ELF-1 (cell line): ENCODE results near the gene PSMB10.
"Not testable (repeated sequence)": the region's sequence is repeated elsewhere in the genome, so short reads cannot be mapped to it uniquely, and the experiment has no call there.

Experiments
- DNase-seq: peaks from one replicate; pipeline ENCODE4 v3.0.0-alpha.2; 2016; ENCODE audit warnings: low read depth, low spot score

Gene PSMB10

DNA sequence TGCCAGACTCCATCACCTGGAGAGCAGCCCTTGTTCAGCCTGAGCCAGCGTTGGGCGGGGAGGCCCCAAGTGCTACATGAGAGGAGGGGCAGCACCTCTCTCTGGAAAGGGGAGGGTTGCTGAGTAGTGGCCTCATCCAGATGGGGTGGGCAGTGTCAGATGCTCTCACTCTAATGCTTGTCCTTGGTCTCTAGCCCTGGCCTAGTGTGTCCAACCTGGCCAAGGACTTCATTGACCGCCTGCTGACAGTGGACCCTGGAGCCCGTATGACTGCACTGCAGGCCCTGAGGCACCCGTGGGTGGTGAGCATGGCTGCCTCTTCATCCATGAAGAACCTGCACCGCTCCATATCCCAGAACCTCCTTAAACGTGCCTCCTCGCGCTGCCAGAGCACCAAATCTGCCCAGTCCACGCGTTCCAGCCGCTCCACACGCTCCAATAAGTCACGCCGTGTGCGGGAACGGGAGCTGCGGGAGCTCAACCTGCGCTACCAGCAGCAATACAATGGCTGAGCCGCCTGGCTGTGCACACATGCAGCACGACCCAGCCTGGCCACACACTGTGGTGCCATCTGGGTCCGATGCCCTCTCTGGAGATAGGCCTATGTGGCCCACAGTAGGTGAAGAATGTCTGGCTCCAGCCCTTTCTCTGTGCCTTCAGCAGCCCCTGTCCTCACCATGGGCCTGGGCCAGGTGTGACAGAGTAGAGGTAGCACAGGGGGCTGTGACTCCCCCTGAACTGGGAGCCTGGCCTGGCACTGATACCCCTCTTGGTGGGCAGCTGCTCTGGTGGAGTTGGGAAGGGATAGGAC, 9.3 kb downstream of the PSMB10 start:
- DNase-seq: no peak

DNA sequence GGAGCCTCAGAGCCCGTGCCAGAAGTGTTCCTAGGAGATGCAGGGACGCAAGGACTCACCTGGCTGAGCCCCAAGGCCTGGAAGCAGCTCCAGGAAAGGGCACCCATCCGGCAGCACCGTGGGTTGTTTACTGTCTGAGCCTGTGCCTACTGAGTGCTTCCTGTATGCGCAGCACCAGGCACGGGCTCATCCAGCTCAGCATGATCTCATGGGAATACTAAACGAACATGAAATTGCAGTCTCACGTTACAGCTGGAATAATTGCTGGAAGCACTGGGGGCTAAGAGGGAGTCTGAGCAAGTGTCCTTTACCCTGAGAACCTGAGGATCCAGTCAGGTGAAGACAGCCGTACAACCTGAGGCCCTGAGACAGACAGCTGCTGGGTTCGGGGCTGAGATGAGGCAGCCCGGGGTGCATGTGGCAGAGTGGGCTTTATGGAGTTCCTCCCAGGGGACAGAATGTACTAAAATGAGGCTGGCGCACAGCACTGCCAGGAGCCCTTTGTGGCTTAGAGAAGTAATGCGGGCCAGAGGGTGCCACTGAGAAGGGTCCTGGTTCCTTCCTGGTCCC, 10.4 kb downstream of the PSMB10 start:
- DNase-seq: peak; percentile 53

DNA sequence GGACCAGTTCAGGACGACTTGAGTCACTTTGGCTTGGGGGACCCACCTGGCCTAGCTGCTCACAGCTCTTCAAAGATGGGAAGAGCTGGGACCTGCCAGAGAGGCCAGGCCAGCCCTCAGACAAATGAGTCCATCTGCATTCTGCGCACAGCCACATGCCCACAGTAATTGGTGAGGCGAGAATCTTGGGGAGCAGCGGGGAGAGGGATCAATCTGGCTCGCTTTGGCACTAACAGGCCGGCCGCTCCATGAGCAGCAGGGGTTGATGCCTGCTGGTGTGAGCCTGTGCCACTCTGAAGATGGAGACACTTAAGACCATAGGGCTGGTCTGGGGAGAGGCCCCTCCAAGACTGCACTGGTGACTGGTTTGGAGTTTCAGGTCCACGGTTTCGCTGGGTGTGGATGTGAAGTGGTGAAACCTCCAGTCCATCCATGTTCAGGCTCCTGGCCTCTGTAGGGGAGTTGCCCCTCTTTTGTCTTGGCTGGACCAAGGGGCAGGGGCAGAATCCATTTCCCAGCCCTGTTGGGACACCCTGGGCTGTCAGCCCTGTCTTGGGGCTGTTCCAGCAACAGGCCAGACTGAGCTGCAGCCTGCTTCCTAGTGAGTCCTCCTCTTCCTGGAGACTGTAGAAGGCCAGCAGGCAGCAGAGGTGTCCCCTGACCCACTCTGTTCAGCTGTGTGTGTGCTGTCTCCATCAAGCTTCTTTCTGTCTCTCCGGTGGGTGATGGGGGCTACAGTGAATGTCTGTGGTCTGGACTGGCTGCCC, 12.3 kb downstream of the PSMB10 start:
- DNase-seq: no peak

DNA sequence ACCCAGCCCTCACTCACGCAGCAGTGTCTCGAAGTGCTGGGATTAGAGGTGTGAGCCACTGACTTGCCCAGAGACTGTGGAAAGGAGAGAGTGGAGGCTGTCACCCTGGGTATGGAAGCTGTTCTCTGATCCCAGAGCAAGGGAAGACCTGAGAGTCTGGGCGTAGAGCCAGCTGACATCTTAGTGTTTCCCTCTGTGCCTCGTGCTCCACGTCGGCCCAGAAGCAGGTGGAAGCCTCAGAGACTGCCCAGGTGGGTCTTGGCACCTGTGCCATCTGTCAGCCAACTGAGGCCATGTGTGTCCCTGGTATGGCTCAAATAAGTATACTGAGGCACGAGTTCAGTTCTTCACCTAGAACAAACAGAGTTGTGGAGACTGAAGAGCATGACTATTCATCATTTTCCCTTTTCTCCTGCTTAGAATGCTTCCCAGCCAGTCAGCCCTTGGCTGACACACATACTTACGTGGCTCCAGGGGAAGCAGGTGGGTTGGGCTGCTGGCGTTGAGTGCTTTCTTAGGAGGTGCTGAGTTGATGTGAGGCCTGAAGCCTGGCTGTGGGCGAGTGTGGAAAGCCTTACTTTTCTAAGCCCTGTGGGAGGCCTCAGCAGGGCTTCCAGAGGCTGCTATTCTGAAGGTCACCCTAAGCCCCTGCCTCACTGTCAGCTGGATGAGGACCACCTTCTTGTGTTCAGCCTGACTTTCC, 13.1 kb downstream of the PSMB10 start:
- no peak for DNase-seq

DNA sequence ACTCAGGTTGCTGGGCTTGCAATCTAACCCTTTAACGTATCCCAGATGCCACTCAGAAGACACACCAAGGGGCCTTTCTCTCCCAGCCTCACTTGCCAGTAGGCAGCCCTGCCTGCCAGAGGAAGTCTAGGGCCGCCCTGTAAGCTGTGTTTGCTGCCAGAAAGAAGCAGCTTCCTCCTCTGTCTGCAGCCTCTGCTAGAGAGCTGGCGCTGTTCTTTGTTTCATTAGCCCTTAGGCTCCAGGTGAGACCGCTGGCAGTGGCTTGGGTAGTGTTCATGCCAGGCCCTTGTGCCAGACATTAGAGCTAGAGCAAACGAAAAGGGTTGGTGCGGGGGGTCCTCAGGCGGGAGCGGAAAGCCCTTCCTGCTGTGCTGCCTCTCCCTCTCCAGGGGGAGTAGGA, 13.9 kb downstream of the PSMB10 start:
- DNase-seq: no peak

DNA sequence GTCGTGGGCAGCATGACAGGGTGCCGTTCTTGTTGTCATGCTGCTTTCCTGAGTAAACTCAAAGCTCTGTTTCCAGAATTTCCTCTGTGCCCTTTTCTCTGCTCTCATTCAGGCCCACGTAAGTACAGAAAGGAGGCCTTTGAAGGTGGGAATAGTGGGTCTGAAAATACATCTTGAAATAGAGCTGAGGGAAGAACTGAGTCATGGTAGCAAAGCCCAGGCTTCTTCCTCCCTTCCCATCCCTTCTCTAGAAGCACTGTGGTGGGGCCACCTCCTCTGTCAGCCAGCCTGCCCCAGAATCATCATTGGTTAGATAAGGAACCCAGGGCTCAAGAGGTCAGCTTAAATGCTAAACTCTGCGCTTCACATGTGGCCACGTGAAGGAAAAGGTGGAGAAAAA, 14.4 kb downstream of the PSMB10 start:
- no peak for DNase-seq

DNA sequence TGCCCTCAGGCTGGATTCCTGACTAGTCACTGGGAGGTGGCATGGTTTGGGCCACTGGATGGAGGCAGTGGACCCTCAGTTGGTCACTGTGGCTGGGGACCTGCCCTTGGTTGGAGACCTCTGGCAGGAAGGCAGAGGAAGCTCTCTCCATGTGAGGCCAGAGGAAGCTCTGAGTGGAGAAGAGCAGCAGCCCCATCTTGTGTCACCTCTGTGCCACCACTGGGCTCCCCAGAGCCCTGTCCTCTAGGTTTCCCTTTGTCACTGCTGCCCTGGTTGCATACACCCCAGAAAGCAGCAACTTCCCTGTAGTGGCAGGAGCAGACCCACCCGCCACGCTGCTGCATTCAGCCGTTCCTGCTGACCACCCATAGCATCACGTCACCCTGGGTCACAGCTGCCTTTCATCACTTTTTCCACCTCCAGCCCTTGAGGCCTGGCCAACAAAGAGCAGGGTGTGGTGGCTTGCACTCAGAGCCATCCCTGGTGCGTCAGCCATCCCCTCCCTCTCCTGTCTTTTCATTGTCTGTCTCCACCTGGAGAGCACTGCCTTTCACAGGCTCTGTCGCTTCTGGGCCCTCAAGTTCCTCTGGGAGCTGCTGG, 16.9 kb downstream of the PSMB10 start:
- no peak for DNase-seq

DNA sequence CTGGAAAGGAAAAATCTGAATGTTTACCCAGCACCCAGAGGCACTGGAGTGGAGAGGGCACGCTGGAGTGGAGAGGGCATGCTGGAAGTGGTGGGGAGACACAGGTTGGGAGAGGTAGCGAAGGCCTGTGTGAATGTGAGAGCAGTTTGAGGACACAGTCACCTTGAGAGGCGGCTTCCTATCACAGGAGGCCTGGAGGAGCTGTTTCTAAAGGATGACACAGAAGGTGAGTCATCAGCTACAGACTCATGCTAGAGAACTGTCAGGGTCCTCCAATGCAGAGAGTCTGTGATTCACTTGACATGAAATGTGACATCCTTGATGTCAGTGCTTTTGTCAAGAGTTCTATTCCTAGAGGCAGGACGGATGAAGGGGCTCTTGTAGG, 18.8 kb downstream of the PSMB10 start:
- no peak for DNase-seq

DNA sequence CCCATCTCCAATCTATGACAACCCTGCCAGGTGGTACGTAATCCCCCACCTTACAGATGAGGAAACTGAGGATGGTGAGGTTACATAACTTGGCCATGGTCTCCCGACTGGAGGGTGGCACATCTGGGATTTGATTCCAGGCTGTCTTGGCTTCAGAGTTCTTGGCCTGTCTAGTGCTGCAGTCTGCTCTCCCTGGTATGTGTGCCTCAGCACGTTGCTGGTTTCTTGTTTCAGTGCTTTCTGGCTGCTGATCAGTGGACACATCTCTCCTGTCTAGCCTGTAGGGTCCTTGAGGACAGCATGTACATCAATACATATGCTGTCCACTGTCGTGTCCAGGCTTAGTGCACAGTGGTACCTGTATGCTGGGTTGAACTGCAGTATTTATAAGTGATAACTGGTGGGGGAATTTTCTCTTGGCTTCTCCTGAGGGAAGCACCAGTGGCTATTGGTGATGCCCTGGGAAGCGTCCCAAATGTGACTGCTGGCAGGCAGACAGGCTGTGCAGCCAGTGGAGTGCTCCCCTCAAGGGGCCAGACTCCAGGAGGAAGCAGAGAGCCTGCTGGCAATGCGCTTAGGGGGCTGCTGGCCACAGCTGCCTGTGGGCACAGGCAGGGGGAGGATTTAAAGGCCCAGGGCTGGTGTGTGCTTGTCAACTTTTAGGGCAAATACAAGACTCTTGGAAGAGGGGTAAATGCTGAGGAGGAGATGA, 19.4 kb downstream of the PSMB10 start:
- no peak for DNase-seq

DNA sequence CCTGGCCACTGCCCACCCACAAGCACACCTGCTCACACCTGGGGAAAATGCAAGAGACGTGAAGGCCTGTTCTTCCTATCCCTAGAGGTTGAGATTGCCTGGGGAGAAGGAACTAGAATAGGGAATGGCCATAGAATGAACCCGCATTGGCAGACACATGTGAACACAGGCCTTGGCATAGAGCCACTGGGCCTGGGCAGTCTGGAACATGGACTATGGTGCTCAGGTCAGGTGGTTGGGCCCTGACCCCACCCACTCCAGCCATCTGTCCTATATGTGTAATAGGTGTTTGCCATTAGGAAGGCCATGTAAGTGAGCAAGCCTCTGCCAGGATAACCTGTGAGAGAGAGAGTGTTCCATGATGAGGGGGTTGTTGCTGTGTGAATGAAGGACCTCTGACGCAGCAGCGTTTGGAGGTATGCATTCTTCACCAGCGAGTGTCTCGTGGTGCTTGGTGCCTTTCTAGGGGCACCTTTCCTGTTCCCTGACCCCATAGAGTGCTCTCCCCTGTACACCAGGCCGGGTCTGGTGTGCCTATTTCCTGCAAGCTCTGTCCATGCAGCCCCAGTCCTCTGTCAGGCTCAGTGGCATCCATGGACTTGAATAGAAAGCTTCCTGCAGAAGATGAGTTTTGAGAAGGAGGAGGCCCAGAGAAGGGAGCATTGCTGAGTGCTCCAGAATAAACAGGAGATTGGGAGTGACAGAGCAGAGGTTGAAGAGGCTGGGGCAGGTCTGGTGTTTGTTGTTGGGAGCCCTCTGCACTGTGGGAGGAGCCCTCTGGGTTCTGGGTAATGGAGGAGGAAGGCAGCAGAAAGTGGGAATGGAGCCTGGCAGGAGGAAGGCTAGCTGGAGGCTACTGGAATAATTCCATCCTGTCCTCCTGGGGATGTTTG, 20.6 kb downstream of the PSMB10 start:
- DNase-seq: no peak

DNA sequence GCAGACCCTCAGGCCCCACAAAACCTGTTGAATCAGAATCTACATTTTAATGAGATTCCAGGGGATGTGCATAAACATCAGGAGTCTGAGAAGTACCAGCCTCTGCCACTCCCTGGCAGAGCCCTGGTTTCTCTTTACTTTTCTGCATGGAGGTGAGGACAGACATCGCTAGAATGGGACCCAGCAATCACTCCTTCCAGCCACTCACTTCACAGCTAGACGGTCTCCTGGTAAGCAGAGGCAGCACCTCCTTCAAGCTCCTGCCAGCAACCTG, 21.2 kb downstream of the PSMB10 start:
- not testable (repeated sequence) for DNase-seq

DNA sequence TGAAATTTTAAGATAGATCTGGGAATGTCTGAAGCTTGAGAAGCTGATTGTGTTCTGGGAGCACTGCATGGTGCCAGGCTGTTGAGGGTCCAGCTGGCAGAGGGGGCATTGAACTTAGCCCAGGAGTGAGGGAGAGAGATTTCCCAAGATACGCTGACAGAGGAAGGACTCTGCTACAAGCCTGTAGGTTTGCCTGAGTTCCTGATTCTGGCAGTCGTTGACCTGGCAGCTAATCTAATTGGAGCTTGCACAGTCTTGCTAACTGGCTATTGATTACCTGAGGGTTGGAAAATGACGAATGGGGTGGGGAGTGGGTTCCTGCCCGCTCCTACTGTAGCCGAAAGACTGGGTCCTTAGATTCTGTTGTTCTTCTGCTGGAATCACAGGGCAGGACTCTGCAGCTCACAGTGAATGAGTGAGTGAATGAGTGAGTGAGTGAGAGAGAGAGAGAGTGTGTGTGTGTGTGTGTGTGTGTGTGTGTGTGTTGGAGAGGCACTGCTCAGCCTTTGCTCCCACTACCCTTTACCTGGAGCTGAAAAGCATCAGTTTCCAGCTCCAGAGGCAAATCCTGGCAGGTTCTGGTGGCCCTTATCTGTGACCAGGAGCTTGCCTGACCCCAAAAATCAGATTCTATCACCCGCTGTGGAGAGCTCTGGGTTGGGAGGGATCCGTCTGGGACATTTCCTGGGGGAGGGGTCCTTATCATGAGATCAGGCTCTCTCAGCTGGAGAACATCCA, 21.7 kb downstream of the PSMB10 start:
- DNase-seq: peak; percentile 73

DNA sequence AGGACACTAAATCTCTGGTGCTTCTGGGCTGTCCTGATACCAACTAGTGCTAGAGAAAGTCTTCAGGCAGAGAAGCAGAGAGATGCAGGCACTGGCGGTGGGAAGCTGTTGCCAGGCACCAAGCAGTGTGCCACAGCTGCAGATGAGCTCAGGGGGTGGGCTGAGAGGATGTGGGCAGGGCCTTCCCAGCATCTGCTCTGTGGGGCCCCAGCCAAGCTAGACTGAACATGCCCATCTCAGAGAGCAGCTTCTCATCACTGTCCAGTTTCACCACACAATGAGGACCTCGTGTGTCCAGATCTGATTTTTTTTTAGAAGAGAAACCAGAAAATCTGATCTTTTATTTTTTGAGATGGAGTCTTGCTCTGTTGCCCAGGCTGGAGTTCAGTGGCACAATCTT, 26.5 kb downstream of the PSMB10 start:
- DNase-seq: no peak

DNA sequence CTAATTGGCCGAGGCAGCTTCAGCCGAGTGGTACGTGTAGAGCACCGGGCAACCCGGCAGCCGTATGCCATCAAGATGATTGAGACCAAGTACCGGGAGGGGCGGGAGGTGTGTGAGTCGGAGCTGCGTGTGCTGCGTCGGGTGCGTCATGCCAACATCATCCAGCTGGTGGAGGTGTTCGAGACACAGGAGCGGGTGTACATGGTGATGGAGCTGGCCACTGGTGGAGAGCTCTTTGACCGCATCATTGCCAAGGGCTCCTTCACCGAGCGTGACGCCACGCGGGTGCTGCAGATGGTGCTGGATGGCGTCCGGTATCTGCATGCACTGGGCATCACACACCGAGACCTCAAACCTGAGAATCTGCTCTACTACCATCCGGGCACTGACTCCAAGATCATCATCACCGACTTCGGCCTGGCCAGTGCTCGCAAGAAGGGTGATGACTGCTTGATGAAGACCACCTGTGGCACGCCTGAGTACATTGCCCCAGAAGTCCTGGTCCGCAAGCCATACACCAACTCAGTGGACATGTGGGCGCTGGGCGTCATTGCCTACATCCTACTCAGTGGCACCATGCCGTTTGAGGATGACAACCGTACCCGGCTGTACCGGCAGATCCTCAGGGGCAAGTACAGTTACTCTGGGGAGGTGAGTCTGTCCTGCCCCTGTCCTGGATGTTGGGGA, 27.5 kb downstream of the PSMB10 start:
- DNase-seq: no peak

DNA sequence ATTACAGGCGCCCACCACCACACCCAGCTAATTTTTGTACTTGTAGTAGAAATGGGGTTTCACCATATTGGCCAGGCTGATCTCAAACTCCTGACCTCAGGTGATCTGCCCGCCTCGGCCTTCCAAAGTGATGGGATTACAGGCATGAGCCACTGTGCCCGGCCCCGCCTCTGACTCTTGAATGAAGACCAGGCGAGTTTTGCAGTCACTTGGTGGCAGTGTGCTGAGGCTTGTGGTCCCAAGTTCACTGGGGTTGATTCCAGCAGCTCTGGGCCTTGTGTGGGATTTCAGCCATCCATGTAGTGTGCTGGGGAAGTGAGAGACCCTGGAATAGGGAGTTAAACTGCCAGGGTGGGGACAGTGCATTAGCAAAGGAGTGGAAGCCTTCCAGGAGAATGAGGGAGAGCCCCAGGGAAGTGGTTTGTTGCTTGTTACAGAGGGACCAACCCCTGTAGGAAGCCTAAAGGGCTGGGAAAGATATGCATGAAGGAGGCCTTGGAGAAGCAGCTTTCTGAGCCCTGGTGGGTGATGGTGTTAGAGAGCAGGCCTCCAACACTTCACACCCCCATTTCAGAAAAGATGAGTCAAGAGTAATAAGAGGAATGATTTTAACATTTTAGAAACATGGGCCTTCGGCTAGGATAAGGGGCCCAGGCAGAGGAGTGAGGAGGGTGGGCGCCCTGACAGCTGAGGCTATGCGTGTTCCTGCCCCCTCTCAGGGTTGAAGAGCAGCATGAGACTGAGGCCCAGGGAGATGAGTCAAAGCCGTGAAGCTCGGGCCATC, 29.1 kb downstream of the PSMB10 start:
- DNase-seq: no peak

DNA sequence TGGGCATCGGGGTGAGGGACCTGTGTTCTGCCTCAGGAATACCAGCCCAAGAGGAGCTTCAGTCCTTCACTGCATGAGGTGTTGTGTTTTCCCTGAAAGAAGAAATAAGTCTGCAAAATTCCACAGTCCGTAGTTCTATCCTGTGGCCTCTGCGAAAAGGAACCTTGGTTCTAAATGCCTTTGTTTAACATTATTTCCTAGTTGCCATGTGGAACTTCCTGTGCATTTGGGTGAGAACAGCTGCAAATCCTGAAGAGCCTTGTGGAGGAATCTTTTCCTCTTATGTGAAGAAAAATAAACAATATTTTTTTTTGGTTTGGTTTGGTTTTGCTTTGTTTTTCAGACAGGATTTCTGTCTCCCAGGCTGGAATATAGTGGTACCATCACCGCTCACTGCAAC, 33.8 kb downstream of the PSMB10 start:
- DNase-seq: no peak

DNA sequence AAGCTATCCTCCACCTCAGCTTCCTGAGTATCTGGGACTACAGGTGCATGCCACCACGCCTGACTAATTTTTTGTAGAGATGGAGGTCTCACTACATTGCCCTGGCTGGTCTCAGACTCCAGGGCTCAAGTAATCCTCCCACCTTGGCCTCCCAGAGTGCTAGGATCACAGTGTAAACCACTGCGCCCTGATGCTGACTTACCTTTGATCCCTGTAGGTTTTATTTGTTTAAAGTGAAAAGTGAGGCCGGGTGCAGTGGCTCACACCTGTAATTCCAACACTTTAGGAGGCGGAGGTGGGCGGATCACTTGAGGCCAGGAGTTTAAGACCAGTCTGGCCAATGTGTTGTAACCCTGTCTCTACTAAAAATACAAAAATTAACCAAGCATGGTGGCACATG, 34.9 kb downstream of the PSMB10 start:
- no peak for DNase-seq

DNA sequence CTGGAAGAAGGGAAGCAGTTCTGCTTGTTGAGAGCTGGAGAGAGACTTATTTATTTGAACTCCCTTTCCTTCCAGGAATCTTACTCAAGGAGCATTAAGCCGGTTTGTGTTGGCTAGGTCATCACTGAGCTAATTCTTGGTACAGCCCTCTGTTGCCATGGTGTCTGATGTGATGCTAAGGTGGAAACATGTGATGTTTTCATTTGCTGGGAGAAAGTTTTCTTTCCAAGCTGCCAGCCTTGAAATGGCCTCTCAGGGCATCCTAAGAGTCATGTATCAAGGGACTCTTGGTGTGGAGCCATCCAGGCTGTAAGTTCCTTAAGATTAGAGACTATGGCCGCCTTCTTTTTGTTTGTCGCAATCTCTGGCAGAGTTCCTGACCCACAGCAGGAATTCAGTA, 39.4 kb downstream of the PSMB10 start:
- no peak for DNase-seq
